Endothelial cell of umbilical vein (primary cell): ENCODE measurements around the gene PRRX2.

ENCODE experiments used
- CTCF ChIP-seq, 2 donors: IDR thresholded peaks; 1 replicate in 1 of 2; 2 replicates in 1 of 2; pipeline ENCODE4 v1.5.1; 2011; ENCODE audit warnings: low read length in 2 of 2, mild to moderate bottlenecking in 2 of 2, moderate library complexity in 2 of 2, control low read depth in 1 of 2, inconsistent platforms in 1 of 2, low read depth in 1 of 2; ENCODE audit not compliant: insufficient read depth in 1 of 2; ENCODE audit errors: extremely low read depth in 1 of 2
- EZH2 ChIP-seq: IDR thresholded peaks from 2 replicates; pipeline ENCODE4 v1.6.1; 2012; ENCODE audit warnings: borderline replicate concordance, low read depth, mild to moderate bottlenecking, moderate library complexity, low read length, inconsistent platforms; ENCODE audit not compliant: severe bottlenecking
- JUN ChIP-seq: IDR thresholded peaks from 2 replicates; pipeline ENCODE4 v1.6.1; 2011; ENCODE audit warnings: borderline replicate concordance, low read depth; ENCODE audit not compliant: insufficient read length, insufficient read depth
- POLR2A ChIP-seq: IDR thresholded peaks from 2 replicates; pipeline ENCODE4 v1.6.1; 2012; ENCODE audit warnings: low read depth, mild to moderate bottlenecking, control low read depth, low read length

- no peak for TF ChIP-seq POLR2A
- no peak for TF ChIP-seq CTCF (IDR thresholded peaks at IDR 0.05; ENCODE audit: extremely low read depth in 1 of 2, insufficient read depth in 1 of 2, low read depth in 1 of 2, low read length in 2 of 2)
- no peak for TF ChIP-seq EZH2
- no peak for TF ChIP-seq JUN
Measured at GRCh38 chr9:129728744-129729143, 63.3 kb downstream of the PRRX2 start.
